ENCODE results near the gene AGBL1. TPM values are rescaled to one million over a fixed set of nuclear protein-coding genes. Genes with fewer than 3 reads are reported as not detected.

The AGBL1 gene
- polyA plus RNA-seq, 4 donors, result 0.06 to 0.15 (median 0.10) TPM

DNA sequence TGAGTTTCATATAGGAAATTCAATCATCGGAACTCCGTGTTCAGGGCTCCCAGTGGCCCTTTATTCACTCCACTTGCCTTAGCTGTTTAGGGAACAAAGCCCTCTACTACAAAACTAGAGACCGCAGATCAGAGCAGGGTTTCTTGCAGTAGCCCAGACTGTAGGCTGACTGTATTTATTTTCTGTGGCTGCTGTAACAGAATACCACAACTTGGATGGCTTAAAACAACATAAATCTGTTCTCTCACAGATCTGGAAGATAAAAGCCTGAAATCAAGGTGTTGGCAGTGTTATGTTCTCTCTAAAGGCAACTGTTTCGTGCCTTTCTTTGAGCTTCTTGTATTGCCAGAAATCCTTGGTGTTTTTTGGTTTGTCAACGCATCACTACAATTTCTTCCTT is 479.0 kb downstream of the AGBL1 start:
- DNase-seq (ENCODE audit: low read depth in 4 of 4, low spot score in 3 of 4), result no peak

- no peak for DNase-seq (ENCODE audit: low read depth in 4 of 4, low spot score in 3 of 4)
These were observed 488.7 kb downstream of the AGBL1 start for GRCh38 chr15:86568378-86568777.

DNA sequence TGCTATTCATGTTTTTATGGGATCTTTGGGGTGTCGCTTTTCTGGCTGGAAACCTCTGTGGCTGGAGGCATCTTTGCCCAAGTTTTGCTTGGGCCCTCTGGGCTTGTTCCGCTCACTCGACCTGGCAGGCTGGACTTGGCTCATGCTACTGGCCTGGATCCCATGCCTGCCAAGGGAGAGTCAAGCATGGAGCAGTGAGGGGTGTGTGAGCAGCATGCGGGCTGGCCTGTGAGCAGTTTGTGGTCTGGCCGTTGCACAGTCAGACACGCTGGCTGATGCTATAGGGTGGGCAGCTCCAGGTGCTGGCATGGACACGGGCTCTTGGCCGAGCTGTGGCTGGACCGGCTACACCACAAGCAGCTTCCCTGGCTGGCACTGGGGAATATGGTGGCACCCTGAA is 491.1 kb downstream of the AGBL1 start:
- no peak for DNase-seq (ENCODE audit: low read depth in 4 of 4, low spot score in 3 of 4)

DNA sequence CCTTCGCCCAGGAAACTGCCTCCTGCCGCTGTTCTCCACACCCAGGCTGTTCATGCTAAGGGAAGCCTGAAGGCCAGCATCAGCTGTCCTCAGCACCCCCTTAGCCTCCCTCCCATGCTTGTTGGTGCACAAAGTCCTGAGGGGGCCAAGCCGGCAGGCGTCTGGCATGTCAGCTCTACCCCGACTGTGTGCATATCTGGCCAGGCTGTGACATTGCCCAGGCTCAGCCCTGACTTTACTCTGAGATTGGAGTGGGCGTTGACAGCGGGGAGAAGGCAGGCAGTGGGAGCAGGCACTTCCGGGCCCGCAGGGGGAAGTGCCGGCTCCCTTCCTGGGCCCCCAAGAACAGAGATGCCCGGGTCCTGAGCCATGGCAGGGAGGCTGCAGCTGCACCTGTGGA is 492.2 kb downstream of the AGBL1 start:
- DNase-seq (ENCODE audit: low read depth in 4 of 4, low spot score in 3 of 4), result no peak

DNA sequence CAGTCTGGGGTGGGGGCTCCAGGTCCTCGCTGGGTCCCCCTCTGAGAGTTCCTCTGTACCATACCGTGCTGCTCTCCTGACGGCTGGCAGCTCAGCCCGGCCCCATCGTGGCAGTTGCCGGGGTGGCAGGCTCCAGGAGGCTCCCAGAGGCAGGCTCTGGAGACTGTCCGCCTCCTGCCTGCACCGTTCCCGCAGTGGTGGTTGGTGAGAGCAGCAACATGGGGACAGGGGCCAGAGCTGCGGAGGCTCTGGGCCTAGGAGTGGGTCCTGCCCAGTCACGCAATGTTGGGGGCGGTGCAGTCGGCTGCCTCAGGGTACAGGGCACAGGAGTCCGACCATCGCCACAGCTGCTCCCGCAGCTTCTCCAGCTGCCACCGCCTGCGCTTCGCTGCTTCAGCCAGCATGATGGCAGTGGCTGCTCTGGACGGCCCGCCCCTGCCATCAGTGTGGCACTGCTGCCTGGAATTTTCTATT is 492.7 kb downstream of the AGBL1 start:
- no peak for DNase-seq (ENCODE audit: low read depth in 4 of 4, low spot score in 3 of 4)

DNA sequence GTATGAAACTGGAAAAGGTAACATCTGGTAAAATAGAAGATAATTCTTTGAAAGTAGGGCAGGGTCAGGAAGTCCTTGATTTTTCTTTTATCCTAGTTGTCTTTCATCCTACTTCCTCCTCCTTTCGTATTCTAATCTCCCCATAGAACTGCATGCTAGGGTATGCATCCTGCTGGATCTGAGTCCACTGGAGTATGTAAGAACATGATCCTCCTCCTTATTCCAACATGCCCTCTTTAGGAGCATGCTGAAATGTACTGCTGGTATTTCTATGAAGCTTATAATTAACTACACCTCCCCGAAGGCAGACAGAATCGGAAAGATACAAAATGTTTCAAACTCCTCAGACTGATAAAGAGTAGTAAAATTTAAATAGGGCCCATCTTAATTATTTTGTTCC is 493.8 kb downstream of the AGBL1 start:
- DNase-seq (ENCODE audit: low read depth in 4 of 4, low spot score in 3 of 4), result no peak

DNA sequence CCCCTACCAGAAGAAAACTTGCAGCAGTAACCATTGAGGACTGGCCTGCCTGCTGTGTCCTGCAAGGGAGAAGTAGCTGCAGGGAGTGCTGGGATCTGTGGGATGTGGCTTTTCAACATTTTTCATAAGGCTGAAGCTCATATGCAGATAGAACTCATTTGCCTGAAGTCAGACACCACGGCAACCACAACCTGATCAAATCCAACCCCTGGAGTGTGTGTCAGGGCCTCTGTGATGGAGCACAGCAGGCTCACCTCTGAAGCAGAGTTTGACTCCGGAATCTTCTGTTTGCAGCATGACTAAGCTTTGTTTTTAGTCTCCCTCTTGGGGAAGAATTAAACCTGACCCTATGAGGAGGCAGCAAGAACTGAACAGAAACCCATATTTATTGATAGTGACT is 508.7 kb downstream of the AGBL1 start:
- no peak for DNase-seq (ENCODE audit: low read depth in 4 of 4, low spot score in 3 of 4)

DNA sequence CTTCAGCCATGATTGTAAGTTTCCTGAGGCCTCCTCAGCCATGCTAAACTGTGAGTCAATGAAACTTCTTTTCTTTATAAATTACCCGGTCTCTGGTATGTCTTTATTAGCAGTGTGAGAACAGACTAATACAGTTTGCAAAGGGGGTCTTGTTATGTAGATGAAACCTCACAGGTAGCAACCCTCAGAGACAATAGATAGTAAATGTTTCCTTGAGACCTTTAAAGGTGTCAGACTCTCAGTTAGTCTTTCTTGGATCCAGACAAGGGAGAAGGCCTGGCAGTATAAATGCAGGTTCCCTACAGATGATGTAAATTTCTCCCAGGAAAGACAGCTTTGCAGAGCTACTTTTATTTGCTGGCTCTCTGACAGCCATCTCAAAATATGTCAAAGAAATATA is 510.8 kb downstream of the AGBL1 start:
- DNase-seq (ENCODE audit: low read depth in 4 of 4, low spot score in 3 of 4), result no peak

GRCh38 chr15:86591158-86591557 is 511.5 kb downstream of the AGBL1 start:
- DNase-seq (ENCODE audit: low read depth in 4 of 4, low spot score in 3 of 4), result no peak

GRCh38 chr15:86591994-86592735 is 512.5 kb downstream of the AGBL1 start:
- no peak for DNase-seq (ENCODE audit: low read depth in 4 of 4, low spot score in 3 of 4)

DNA sequence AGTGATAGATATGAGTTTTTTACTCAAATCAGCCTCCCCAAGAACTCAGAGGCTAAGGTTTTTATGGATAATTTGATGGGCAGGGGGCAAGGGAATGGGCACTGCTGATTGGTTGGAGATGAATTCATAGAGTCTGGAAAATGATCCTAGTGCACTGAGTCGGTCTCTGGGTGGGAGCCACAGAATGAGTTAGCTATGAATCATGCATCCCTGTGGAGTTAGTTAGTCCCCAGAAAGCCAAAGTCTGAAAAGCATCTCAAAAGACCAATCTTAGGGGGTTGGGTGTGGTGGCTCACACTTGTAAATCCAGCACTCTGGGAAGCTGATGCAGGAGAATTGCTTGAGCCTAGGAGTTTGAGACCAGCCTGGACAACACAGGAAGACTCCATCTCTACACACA is 516.1 kb downstream of the AGBL1 start:
- no peak for DNase-seq (ENCODE audit: low read depth in 4 of 4, low spot score in 3 of 4)

GRCh38 chr15:86603466-86603865 is 523.8 kb downstream of the AGBL1 start:
- no peak for DNase-seq (ENCODE audit: low read depth in 4 of 4, low spot score in 3 of 4)

GRCh38 chr15:86608461-86609205 is 529.0 kb downstream of the AGBL1 start:
- DNase-seq (ENCODE audit: low read depth in 4 of 4, low spot score in 3 of 4), result no peak

GRCh38 chr15:86609275-86609674 is 529.6 kb downstream of the AGBL1 start:
- no peak for DNase-seq (ENCODE audit: low read depth in 4 of 4, low spot score in 3 of 4)

GRCh38 chr15:86610038-86610437 is 530.4 kb downstream of the AGBL1 start:
- no peak for DNase-seq (ENCODE audit: low read depth in 4 of 4, low spot score in 3 of 4)

GRCh38 chr15:86611417-86612040 is 531.9 kb downstream of the AGBL1 start:
- DNase-seq (ENCODE audit: low read depth in 4 of 4, low spot score in 3 of 4), result no peak

GRCh38 chr15:86615411-86615810 is 535.7 kb downstream of the AGBL1 start:
- no peak for DNase-seq (ENCODE audit: low read depth in 4 of 4, low spot score in 3 of 4)

DNA sequence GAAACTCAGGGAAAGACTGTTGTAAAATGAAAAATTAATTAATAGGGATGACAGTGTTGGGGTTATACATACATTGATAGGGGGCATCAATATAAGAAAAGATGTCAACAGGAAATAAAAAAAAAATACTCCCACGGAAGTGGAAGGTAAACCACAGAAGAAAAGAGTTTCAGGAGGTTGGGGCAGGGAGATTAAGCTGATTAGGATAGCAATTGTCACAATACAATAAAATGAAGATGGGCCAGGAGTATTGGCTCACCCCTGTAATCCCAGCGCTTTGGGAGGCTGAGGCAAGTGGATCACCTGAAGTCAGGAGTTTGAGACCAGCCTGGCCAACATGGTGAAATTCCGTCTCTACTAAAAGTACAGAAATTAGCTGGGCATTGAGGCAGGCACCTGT is 536.1 kb downstream of the AGBL1 start:
- no peak for DNase-seq (ENCODE audit: low read depth in 4 of 4, low spot score in 3 of 4)

DNA sequence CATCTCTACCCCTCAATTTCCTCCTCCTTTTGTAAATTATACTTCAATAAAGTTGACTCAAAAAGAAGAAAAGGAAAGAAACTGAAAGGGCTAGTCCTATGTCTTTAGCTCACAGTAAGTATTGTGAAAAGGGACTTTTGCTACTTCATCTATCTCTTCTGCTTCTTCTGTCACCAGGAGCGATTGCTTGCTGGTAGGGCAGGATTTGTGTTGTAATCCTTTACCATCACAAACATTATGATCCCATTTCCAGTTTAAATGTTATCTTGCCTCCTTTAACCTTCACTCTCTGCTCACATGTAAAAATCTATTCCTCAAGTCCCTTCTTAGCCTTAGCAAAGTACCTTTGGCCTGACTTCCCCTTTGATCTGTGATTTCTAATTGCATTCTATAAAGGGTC is 537.1 kb downstream of the AGBL1 start:
- DNase-seq (ENCODE audit: low read depth in 4 of 4, low spot score in 3 of 4), result no peak

DNA sequence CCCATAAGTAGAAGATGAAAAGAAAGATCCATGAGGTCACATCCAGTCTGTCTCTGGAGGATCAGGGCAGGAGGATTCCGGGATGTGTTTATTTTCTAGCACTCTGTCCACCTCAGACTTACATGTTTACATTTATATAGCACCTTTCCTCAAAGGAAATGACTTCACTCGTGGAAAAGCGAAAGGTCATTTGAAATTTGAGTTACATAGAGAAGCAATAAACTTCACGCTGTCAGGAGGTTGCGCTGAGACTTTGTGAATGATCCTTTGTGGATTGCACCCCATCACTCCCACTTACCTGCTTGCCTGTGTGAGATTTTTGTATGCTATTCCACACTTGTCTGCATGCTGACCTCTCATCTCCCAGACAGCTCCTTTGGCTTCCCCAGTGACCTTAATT is 540.5 kb downstream of the AGBL1 start:
- no peak for DNase-seq (ENCODE audit: low read depth in 4 of 4, low spot score in 3 of 4)

DNA sequence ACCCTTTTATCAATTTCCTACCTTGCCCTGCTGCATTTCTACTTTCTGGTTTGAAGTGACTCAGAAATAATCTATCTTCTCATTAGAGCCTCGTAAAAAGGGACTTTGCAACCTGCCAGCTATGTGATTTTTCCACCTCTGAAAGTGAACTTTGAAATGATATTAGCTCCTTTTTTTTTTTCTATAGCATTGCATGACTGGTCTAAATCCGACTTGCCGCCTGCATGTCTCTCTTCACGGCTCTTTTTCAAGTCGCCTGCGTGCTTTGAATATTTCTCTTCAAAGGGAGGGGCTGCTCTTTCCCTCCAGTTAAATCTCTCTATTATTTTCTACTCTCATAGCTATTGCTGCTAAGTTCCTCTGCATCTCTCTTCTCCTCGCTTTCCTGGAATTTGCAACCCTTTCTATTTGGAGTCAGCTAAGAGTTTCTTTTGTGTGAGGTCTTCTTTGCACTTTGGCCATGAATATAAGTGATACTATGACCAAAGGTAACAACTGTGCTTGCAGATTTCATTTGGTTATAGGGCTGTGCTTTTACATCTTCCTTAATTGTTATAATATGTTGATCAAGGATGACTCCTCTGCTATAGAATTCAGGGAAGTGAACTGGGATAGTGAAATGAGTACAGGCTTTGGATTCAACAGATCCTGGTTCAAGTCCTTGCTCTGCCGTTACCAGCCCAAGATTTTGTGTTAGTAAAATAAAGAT is 541.1 kb downstream of the AGBL1 start:
- peak in 1 of 4 donors; percentile 3 for DNase-seq (ENCODE audit: low read depth in 4 of 4, low spot score in 3 of 4)
